Kidney (tissue), 14 donors: ENCODE data around the gene FAM131A. TPM values are rescaled to one million over a fixed set of nuclear protein-coding genes. Genes with fewer than 3 reads are reported as not detected.

Source experiments
- DNase-seq, 5 donors: peaks; one replicate each; pipeline ENCODE4 v3.0.0-alpha.2; 2013 to 2020
- FAIRE-seq: peaks from 2 replicates; lab custom pipeline; 2012; peaks lifted over from hg19 to GRCh38; lab: Jason Lieb, UNC
- H3K27ac ChIP-seq, 2 donors: one replicate each; pipeline ENCODE4 v1.7.0; 2013; ENCODE audit warnings: low read depth in 2 of 2, low read length in 2 of 2, inconsistent platforms in 1 of 2
- H3K27me3 ChIP-seq: one replicate; pipeline ENCODE4 v1.7.1; 2013; ENCODE audit warnings: low read length, inconsistent platforms; ENCODE audit not compliant: control insufficient read depth, insufficient read depth
- H3K36me3 ChIP-seq, 3 donors: one replicate each; pipeline versions ENCODE4 v1.7.0 to v1.7.1; 2013; ENCODE audit warnings: low read length in 3 of 3, control low read depth in 1 of 3, inconsistent platforms in 1 of 3; ENCODE audit not compliant: insufficient read depth in 3 of 3, control insufficient read depth in 2 of 3
- H3K4me1 ChIP-seq, 3 donors: one replicate each; pipeline versions ENCODE4 v1.7.0 to v1.7.1; 2013; ENCODE audit warnings: low read length in 3 of 3, inconsistent platforms in 1 of 3, low read depth in 1 of 3; ENCODE audit not compliant: control insufficient read depth in 2 of 3, insufficient read depth in 2 of 3
- H3K4me3 ChIP-seq, 3 donors: one replicate each; pipeline versions ENCODE4 v1.7.0 to v1.8.1; 2013; ENCODE audit warnings: low read length in 3 of 3, control low read depth in 1 of 3, inconsistent platforms in 1 of 3
- H3K9ac ChIP-seq, 3 donors: one replicate each; pipeline versions ENCODE4 v1.7.0 to v1.7.1; 2013; ENCODE audit warnings: low read length in 3 of 3, control low read depth in 1 of 3, inconsistent platforms in 1 of 3
- H3K9me3 ChIP-seq, 3 donors: one replicate each; pipeline versions ENCODE4 v1.7.0 to v1.7.1; 2013; ENCODE audit warnings: low read length in 3 of 3, control low read depth in 1 of 3, inconsistent platforms in 1 of 3; ENCODE audit not compliant: control insufficient read depth in 2 of 3, insufficient read depth in 1 of 3
- intact Hi-C: fragments of 100-400 bp; cut with DNase I; formaldehyde crosslinking; loops from one replicate; pipeline ENCODE4 v1.11.1; 2022
- polyA plus RNA-seq: library from polyadenylated mRNA; stranded (reverse); fragments of 350-450 nt; fragmentation: Illumina TruSeq; extraction: RNeasy Lipid Tissue Mini Kit (QIAGEN cat#74804); gene quantifications from one replicate; pipeline ENCODE4 v1.2.3, GENCODE V29; 2014; ENCODE audit warnings: low read depth, low replicate concordance; ENCODE audit not compliant: insufficient read depth
- total RNA-seq: library from RNA; stranded (reverse); fragmentation: NEBNext Ultra II Directional; extraction: Animal tissue kit (Norgen Biotek cat#: 25700); gene quantifications from one replicate; pipeline ENCODE4 v1.2.1, GENCODE V29; 2021
- TF ChIP-seq, protein P1 (sequence below): IDR thresholded peaks from 3 replicates; pipeline ENCODE4 v1.5.1; 2012; ENCODE audit warnings: mild to moderate bottlenecking, moderate library complexity, borderline replicate concordance; ENCODE audit not compliant: insufficient read depth; ENCODE audit errors: extremely low read depth
- donor health status: control.
- donor health status: control.
- donor health status: control.
- donor health status: control.
- donor health status: control.
- donor health status: DM: yes; HTN: yes; CAD: no.
- donor health status: Normal renal cell carcinoma (clear cell type).

FAM131A gene
- total and polyA plus RNA-seq, 2 donors from 2014 or later, result 14.0 to 20.1 TPM

DNA sequence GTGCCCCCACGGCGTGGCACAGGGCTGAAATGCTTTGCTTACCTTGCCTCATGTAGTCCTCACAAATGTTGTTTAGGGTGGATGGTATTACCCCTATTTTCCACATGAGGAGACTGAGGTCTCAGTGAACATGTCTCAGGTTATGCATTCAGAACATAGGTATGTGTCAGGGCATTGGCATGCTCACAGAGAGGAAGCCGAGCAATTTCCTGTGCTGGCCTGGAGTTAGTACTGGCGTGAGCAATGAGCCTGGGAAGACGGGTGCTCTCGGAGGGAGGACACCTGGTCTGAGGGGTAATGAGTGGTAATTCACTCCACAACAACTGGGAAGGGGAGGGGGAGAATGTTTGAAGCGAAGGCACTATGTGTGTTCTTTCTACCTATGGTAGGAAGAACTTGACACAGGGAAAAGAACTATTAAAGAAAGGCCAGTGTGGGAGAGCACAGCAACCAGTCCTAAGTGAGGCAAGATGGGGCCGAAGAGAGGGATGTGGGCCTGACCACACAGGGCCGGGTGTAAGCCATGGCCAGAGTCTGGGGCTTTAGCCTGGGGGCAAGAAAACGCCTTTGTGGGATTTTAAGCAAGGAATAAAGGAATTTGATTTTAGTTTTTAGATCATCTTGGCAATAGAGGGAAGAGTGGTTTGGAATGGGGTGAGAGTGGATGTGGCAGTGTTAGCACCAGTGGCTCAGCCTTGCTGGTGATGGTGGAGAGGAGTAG, 4.9 kb upstream of the FAM131A start:
- Histone ChIP-seq H3K36me3 (peaks cover 18 to 67% (median 48%) of the 10 kb centered on the region in 3 donors), H3K9me3 (no peaks in the 10 kb centered on the region), H3K4me1 (peaks cover 0 to 16% (median 11%) of the 10 kb centered on the region in 3 donors), H3K27me3 (no peaks in the 10 kb centered on the region), H3K27ac (no peak overlapping the region), H3K9ac (no peak overlapping the region), H3K4me3 (no peak overlapping the region)
- FAIRE-seq, result no peak
- TF ChIP-seq, protein P1, sequence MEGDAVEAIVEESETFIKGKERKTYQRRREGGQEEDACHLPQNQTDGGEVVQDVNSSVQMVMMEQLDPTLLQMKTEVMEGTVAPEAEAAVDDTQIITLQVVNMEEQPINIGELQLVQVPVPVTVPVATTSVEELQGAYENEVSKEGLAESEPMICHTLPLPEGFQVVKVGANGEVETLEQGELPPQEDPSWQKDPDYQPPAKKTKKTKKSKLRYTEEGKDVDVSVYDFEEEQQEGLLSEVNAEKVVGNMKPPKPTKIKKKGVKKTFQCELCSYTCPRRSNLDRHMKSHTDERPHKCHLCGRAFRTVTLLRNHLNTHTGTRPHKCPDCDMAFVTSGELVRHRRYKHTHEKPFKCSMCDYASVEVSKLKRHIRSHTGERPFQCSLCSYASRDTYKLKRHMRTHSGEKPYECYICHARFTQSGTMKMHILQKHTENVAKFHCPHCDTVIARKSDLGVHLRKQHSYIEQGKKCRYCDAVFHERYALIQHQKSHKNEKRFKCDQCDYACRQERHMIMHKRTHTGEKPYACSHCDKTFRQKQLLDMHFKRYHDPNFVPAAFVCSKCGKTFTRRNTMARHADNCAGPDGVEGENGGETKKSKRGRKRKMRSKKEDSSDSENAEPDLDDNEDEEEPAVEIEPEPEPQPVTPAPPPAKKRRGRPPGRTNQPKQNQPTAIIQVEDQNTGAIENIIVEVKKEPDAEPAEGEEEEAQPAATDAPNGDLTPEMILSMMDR, result no peak
- no peak for DNase-seq
- intact Hi-C loops, result no loop called here

DNA sequence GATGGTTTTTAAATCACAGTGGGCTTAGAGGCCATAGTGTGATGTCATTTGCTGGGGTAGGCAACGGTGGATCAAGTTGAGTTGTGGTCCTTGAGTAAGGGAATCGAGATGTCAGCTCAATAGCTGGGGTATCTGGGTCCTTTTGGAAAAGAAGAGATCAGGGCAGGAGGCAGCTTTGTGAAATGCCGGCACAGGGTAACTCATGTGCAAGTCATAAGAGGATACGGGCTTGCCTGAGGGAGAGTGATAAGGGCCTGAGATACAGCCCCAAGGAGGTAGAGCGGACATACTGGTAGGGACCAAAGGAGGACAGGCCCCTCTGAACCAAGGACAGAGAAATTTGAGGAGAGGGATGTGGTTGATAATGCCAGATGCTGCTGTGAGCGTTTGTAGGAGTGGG, 4.2 kb upstream of the FAM131A start:
- peaks cover 0 to 22% (median 11%) of the 10 kb centered on the region in 3 donors for H3K4me1 ChIP-seq
- H3K36me3 ChIP-seq, result peaks cover 18 to 60% (median 43%) of the 10 kb centered on the region in 3 donors
- H3K27ac ChIP-seq, result no peak overlapping the region
- H3K9me3 ChIP-seq, result no peaks in the 10 kb centered on the region
- TF ChIP-seq, protein P1, result no peak
- FAIRE-seq (no peak), DNase-seq (no peak)
- intact Hi-C loops, result no loop called here
- no peak overlapping the region for H3K4me3 ChIP-seq
- H3K27me3 ChIP-seq, result no peaks in the 10 kb centered on the region
- no peak overlapping the region for H3K9ac ChIP-seq

DNA sequence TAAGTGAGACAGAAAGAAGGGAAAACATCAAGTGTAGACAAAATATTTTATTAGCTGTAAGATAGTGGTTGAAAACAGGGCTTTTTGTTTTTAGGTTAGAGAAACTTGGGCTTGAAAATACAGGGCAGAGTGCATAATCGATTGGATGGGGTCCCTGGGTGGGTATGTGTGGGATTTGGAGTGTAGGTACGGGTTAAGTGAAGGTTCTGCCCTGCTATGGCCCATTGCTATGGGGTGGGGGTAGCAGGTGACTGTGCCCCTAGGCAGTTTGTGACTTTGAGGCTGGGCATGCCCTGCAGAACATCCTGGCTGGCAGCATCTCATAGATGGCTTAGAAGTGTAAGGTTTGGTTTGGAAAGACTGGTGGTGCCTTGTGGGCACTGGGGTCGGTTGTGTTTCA, 3.7 kb upstream of the FAM131A start:
- Histone ChIP-seq H3K27me3 (no peaks in the 10 kb centered on the region), H3K9ac (no peak overlapping the region), H3K27ac (no peak overlapping the region), H3K4me3 (no peak overlapping the region), H3K36me3 (peaks cover 18 to 55% (median 39%) of the 10 kb centered on the region in 3 donors), H3K9me3 (no peaks in the 10 kb centered on the region), H3K4me1 (peaks cover 0 to 24% (median 11%) of the 10 kb centered on the region in 3 donors)
- FAIRE-seq (no peak), DNase-seq (no peak)
- TF ChIP-seq, protein P1, result no peak
- intact Hi-C loops, result no loop called here
